ENCODE measurements around the gene TMEM198. TPM values are rescaled to one million over a fixed set of nuclear protein-coding genes. Genes with fewer than 3 reads are reported as not detected.

TMEM198 gene
- total RNA-seq, 1 experiment from 2014 or later = 1.1 TPM

GRCh38 chr2:219498280-219499057 is 45.4 kb upstream of the TMEM198 start, which contains the start of gene GMPPA:
Gene GMPPA (plus strand): TSS chr2:219498891. CDS start chr2:219499976, 1,085 bp downstream.
- peak within 1 kb of the TSS; percentile 85 for H3K4me3 ChIP-seq (ENCODE audit: low read length)
- H4K20me1 ChIP-seq (ENCODE audit: low read length) = no peaks in the 10 kb centered on the region
- no peak for TF ChIP-seq CTCF (conservative IDR thresholded peaks at IDR 0.05; ENCODE audit: low read depth, low read length)
- TF ChIP-seq EZH2 (IDR thresholded peaks at IDR 0.05; ENCODE audit: low read length, unreplicated experiment) = no peak
- no peak for TF ChIP-seq EZH2phosphoT487 (IDR thresholded peaks at IDR 0.05; ENCODE audit: borderline replicate concordance, low read length)
- DNase-seq (peak; percentile 99), ATAC-seq (peak; percentile 83)
- TSS peak; percentile 90 for BruUV-seq (replicated peaks)
- POLR2A ChIA-PET (ENCODE audit: unreplicated experiment) = interaction anchor here (0.6 to 1.1 kb wide), 9 partner anchors 10 to 111 kb away, joined by 3 to 14 read pairs (median 5); partner anchors contain the start of gene DNPEP
- H3K9ac ChIP-seq (ENCODE audit: low read length) = peak within 1 kb of the TSS; percentile 95
- no peaks in the 10 kb centered on the region for H3K27me3 ChIP-seq (ENCODE audit: low read length)
- no peaks in the 10 kb centered on the region for H3F3A ChIP-seq (ENCODE audit: low read length, unreplicated experiment)
- peaks cover 16% of the 10 kb centered on the region for H3K79me2 ChIP-seq (ENCODE audit: low read length)
- CTCF ChIA-PET = interaction anchor here (0.6 to 1.7 kb wide), 10 partner anchors 10 to 788 kb away, joined by 3 to 14 read pairs (median 4); no protein-coding TSS in a partner anchor
- H3K27ac ChIP-seq (ENCODE audit: low read length) = peak within 1 kb of the TSS; percentile 68
- H3K36me3 ChIP-seq (ENCODE audit: low read depth, low read length) = no peaks in the 10 kb centered on the region
- H3K4me2 ChIP-seq (ENCODE audit: low read length) = peak within 1 kb of the TSS; percentile 95
- H3K9me3 ChIP-seq (ENCODE audit: low read length) = no peaks in the 10 kb centered on the region
- H3K4me1 ChIP-seq (ENCODE audit: insufficient read depth, low read length) = peaks cover 21% of the 10 kb centered on the region
- no peaks in the 10 kb centered on the region for H3K9me2 ChIP-seq (replicated peaks; ENCODE audit: low read length)
- intact Hi-C loops (cut with micrococcal nuclease) = loop anchor here (5.0 kb wide), 1 partner anchor 111 kb away; the partner anchor contains the start of gene DNPEP
- H2AFZ ChIP-seq (ENCODE audit: low read length) = peak within 1 kb of the TSS; percentile 96

GRCh38 chr2:219499058-219499307 is 44.8 kb upstream of the TMEM198 start:
- DNase-seq = no peak

More at GRCh38 chr2:219499058-219499307, 44.8 kb upstream of the TMEM198 start:
- no peaks in the 10 kb centered on the region for H3K27me3 ChIP-seq (ENCODE audit: low read length)
- ChIA-PET POLR2A (ENCODE audit: unreplicated experiment) (interaction anchor here (0.6 to 1.1 kb wide), 6 partner anchors 9 to 112 kb away, joined by 3 to 11 read pairs (median 5); partner anchors contain the start of gene DNPEP), CTCF (interaction anchor here (0.6 to 1.7 kb wide), 7 partner anchors 9 to 789 kb away, joined by 3 to 14 read pairs (median 5); no protein-coding TSS in a partner anchor)
- ATAC-seq = no peak
- H3F3A ChIP-seq (ENCODE audit: low read length, unreplicated experiment) = no peaks in the 10 kb centered on the region
- BruUV-seq (replicated peaks) = TSS peak; percentile 88
- H4K20me1 ChIP-seq (ENCODE audit: low read length) = no peaks in the 10 kb centered on the region
- no peaks in the 10 kb centered on the region for H3K36me3 ChIP-seq (ENCODE audit: low read depth, low read length)
- TF ChIP-seq CTCF (conservative IDR thresholded peaks at IDR 0.05; ENCODE audit: low read depth, low read length) (no peak), EZH2 (IDR thresholded peaks at IDR 0.05; ENCODE audit: low read length, unreplicated experiment) (no peak), EZH2phosphoT487 (IDR thresholded peaks at IDR 0.05; ENCODE audit: borderline replicate concordance, low read length) (no peak)
- intact Hi-C loops (cut with micrococcal nuclease) = loop anchor here (5.0 kb wide), 1 partner anchor 112 kb away; the partner anchor contains the start of gene DNPEP
- peak overlapping the region; percentile 85 for H3K4me3 ChIP-seq (ENCODE audit: low read length)
- H3K9me2 ChIP-seq (replicated peaks; ENCODE audit: low read length) = no peaks in the 10 kb centered on the region
- peak overlapping the region; percentile 27; the same call in 1 of the 2 replicates for H3K27ac ChIP-seq (ENCODE audit: low read length)
- H3K4me1 ChIP-seq (ENCODE audit: insufficient read depth, low read length) = peaks cover 21% of the 10 kb centered on the region
- peak overlapping the region; percentile 95 for H3K9ac ChIP-seq (ENCODE audit: low read length)
- peak overlapping the region; percentile 96 for H2AFZ ChIP-seq (ENCODE audit: low read length)
- peaks cover 16% of the 10 kb centered on the region for H3K79me2 ChIP-seq (ENCODE audit: low read length)
- no peaks in the 10 kb centered on the region for H3K9me3 ChIP-seq (ENCODE audit: low read length)
- H3K4me2 ChIP-seq (ENCODE audit: low read length) = peak overlapping the region; percentile 95

Data from PC-3 (cell line).